Fibroblast of pulmonary artery (primary cell): ENCODE measurements around the gene TMEM176B.

ENCODE experiments used
- DNase-seq: peaks from one replicate; pipeline ENCODE4 v3.0.0-alpha.2; 2010; ENCODE audit warnings: low read depth
- H3K4me3 ChIP-seq: replicated peaks from 2 replicates; pipeline ENCODE4 v1.5.1; 2011; ENCODE audit warnings: low read depth, mild to moderate bottlenecking, control low read depth, low read length, moderate library complexity
- TF ChIP-seq, protein P1 (sequence below): IDR thresholded peaks from 2 replicates; pipeline ENCODE4 v1.5.1; 2011; ENCODE audit warnings: mild to moderate bottlenecking, control low read depth, low read length, inconsistent platforms; ENCODE audit errors: missing control alignments

Gene TMEM176B

DNA sequence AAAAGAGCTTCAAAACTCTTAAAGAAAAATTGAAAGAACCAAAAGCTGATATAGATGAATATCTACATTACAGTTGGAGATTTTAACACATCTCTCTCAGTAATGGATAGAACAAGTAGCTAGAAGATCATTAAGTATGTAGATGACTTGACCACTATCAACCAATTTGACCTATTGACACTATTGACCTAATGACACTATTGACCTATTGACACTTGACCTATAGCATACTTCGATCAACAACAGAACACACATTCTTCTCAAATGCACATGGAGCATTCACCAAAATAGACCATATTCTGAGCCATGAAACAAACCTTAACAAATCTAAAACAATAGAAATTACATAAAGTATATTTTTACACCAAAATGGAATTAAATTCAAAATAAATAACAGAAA lies 40.7 kb downstream of the TMEM176B start:
- TF ChIP-seq, protein P1, sequence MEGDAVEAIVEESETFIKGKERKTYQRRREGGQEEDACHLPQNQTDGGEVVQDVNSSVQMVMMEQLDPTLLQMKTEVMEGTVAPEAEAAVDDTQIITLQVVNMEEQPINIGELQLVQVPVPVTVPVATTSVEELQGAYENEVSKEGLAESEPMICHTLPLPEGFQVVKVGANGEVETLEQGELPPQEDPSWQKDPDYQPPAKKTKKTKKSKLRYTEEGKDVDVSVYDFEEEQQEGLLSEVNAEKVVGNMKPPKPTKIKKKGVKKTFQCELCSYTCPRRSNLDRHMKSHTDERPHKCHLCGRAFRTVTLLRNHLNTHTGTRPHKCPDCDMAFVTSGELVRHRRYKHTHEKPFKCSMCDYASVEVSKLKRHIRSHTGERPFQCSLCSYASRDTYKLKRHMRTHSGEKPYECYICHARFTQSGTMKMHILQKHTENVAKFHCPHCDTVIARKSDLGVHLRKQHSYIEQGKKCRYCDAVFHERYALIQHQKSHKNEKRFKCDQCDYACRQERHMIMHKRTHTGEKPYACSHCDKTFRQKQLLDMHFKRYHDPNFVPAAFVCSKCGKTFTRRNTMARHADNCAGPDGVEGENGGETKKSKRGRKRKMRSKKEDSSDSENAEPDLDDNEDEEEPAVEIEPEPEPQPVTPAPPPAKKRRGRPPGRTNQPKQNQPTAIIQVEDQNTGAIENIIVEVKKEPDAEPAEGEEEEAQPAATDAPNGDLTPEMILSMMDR = no peak
- H3K4me3 ChIP-seq = no peak overlapping the region
- DNase-seq = no peak

DNA sequence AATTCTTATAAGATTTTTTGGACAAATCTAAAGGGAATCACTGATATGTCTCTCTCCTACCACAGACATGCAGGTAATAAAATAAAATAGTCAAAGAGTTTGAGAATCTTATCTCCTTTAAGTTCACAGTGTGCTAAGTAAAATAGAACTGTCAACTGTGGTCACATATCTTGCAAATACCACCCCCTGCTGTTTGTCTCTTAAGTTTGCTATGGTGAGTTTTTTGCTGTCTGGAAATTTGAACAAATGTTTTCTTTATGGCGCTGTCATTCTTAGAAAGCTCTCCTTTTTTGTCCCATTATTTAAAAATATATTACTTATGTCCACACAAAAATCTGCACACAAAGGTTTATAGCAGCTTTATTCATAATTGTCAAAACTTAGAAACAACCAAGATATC lies 43.3 kb downstream of the TMEM176B start:
- TF ChIP-seq, protein P1 = peak; percentile 9
- H3K4me3 ChIP-seq = no peak overlapping the region
- DNase-seq = peak; percentile 3

GRCh38 chr7:150756166-150756565 lies 44.0 kb downstream of the TMEM176B start:
- DNase-seq = no peak
- no peak overlapping the region for H3K4me3 ChIP-seq
- TF ChIP-seq, protein P1 = no peak

DNA sequence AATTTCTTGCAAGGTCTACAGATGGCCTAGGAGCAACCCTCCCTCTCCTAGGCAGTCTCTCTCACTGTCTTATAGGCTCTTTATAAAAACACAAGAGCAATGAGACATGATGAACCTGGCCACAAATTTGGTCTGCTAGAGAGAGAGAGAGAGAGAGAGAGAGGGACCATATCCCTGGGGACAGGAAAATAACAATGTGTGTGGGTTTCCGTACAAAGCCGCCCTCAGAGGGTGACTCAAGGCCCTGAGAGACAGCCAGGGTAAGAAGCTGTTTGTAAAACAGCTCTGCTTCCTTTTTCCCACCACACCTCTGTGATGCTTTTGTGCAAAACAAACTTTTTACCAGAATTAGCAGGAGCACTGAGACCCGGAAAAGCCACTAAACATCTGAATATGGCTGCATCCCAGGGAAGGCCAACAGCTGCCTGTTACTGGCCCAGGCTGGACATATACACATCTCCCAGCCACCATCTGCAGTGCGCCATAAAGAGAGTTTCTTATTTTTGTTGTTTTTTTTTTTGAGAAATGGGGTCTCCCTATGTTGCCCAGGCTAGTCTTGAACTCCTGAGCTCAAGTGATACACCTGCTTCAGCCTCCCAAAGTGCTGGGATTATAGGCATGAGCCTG lies 44.6 kb downstream of the TMEM176B start:
- H3K4me3 ChIP-seq = no peak overlapping the region
- TF ChIP-seq, protein P1 = no peak
- no peak for DNase-seq

- no peak overlapping the region for H3K4me3 ChIP-seq
- TF ChIP-seq, protein P1 = no peak
- no peak for DNase-seq
Observed at GRCh38 chr7:150754951-150755350, 45.2 kb downstream of the TMEM176B start.

DNA sequence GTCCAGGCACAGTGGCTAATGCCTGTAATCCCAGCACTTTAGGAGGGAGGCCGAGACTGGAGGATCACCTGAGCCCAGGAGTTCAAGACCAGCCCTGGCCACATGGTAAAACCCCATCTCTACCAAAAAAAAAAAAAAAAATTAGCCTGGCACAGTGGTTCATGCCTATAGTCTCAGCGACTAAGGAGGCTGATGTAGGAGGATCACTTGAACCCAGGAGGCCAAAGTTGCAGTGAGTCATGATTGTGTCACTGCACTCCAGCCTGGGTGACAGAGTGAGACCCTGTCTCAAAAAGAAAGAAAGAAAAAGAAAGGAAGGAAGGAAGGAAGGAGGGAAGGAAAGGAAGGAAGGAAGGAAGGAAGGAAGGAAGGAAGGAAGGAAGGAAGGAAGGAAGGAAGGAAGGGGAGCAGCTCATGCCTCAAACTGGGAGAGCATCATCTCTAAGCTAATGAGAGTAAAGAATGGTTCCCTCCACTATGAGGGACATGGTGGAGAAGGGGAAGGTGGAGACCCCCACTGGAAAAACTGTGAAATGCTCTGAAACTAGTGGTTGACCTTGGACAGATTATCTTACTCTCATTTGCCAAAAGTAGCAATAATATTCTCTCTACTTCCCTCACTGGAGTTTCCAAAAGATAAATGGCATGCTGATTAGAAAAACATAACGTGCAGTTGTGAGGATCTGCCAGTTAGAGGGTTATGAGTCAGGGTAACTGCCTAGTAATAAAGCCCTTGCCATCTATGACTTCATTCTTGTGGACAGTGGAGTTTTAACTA lies 46.1 kb downstream of the TMEM176B start:
- TF ChIP-seq, protein P1 = no peak
- DNase-seq = peak; percentile 3
- H3K4me3 ChIP-seq = no peak overlapping the region
